DOHH2 (cell line): Measurements from ENCODE around the gene RIMKLB.

Experiments used
- H3F3A ChIP-seq: fragments of 200-600 bp; sonication (generic), shearing (Covaris generic); 2 replicates; pipeline ENCODE4 v1.6.0; 2016; ENCODE audit warnings: antibody characterized with exemption, mild to moderate bottlenecking; ENCODE audit not compliant: control insufficient read depth, insufficient read depth
- H3K27ac ChIP-seq: fragments of 200-600 bp; sonication (generic); 2 replicates; pipeline ENCODE4 v1.5.1; 2014; ENCODE audit warnings: low read depth, mild to moderate bottlenecking, low read length, moderate library complexity
- H3K27me3 ChIP-seq: fragments of 200-600 bp; sonication (generic); 2 replicates; pipeline ENCODE4 v1.6.1; 2014; ENCODE audit warnings: mild to moderate bottlenecking, low read length, mixed read lengths; ENCODE audit not compliant: control insufficient read depth
- H3K36me3 ChIP-seq: fragments of 200-600 bp; sonication (generic); 2 replicates; pipeline ENCODE4 v1.6.1; 2014; ENCODE audit warnings: mild to moderate bottlenecking, low read length, moderate library complexity, mixed read lengths; ENCODE audit not compliant: control insufficient read depth
- H3K4me1 ChIP-seq: fragments of 200-600 bp; sonication (generic); 2 replicates; pipeline ENCODE4 v1.6.1; 2014; ENCODE audit warnings: mild to moderate bottlenecking, low read length, mixed read lengths; ENCODE audit not compliant: control insufficient read depth
- H3K4me2 ChIP-seq: fragments of 200-600 bp; sonication (generic); 2 replicates; pipeline ENCODE4 v1.6.0; 2014; ENCODE audit warnings: mild to moderate bottlenecking, low read length, moderate library complexity
- H3K4me3 ChIP-seq: fragments of 200-600 bp; sonication (generic); 2 replicates; pipeline ENCODE4 v1.5.1; 2014; ENCODE audit warnings: mild to moderate bottlenecking, low read length, mixed read lengths
- H3K79me2 ChIP-seq: fragments of 200-600 bp; sonication (generic); 2 replicates; pipeline ENCODE4 v1.6.1; 2014; ENCODE audit warnings: mild to moderate bottlenecking, low read length, mixed read lengths; ENCODE audit not compliant: control insufficient read depth
- H3K9me2 ChIP-seq: fragments of 200-600 bp; sonication (generic); replicated peaks from 2 replicates; pipeline ENCODE4 v1.6.1; 2014; ENCODE audit warnings: mild to moderate bottlenecking, low read length, mixed read lengths; ENCODE audit not compliant: control insufficient read depth
- H3K9me3 ChIP-seq: fragments of 200-600 bp; sonication (generic); 2 replicates; pipeline ENCODE4 v1.6.1; 2014; ENCODE audit warnings: antibody characterized with exemption, low read length, mixed read lengths; ENCODE audit not compliant: control insufficient read depth, insufficient read depth
- H4K20me1 ChIP-seq: fragments of 200-600 bp; sonication (generic); 2 replicates; pipeline ENCODE4 v1.6.0; 2014; ENCODE audit warnings: low read depth, mild to moderate bottlenecking, antibody characterized with exemption, low read length, moderate library complexity; ENCODE audit not compliant: control insufficient read depth, insufficient read depth
- EZH2phosphoT487 ChIP-seq: fragments of 200-600 bp; sonication (generic); IDR thresholded peaks from 2 replicates; pipeline ENCODE4 v1.6.1; 2017; ENCODE audit warnings: borderline replicate concordance, mild to moderate bottlenecking, antibody characterized with exemption, low read length, moderate library complexity, mixed read lengths
- TF ChIP-seq, protein P1 (sequence below): fragments of 200-600 bp; sonication (generic); IDR thresholded peaks from one replicate; pipeline ENCODE4 v1.5.1; 2014; ENCODE audit warnings: antibody characterized with exemption, mild to moderate bottlenecking, low read depth, low read length; ENCODE audit not compliant: poor library complexity, severe bottlenecking

RIMKLB gene

DNA sequence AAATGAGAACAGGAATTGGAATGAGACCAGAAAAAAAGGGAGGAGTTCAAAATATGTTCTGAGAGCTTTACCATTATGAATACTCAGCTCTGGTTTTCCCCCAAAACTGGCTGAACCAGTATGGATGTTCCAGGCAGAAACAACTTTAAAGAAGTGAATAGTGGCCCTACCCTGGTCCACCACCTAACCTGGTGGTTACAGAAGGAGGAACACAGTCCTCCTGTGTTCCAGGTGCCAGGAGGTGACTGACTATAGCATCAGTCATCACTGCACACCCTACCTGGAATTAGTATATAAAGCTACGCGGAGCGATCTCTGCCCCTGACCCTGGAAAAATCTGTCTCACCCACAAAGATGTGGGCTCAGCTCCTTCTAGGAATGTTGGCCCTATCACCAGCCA lies 124.5 kb downstream of the RIMKLB start, which contains the start of gene A2ML1:
Gene A2ML1 (plus strand): TSS at position 324 of the 400 bp plus-strand sequence. CDS start 31 bp downstream, at position 355.
- no peak within 1 kb of the TSS for H3K4me3 ChIP-seq
- H3K36me3 ChIP-seq = no peaks in the 10 kb centered on the region
- no peak within 1 kb of the TSS for H3K4me2 ChIP-seq
- TF ChIP-seq, protein P1, sequence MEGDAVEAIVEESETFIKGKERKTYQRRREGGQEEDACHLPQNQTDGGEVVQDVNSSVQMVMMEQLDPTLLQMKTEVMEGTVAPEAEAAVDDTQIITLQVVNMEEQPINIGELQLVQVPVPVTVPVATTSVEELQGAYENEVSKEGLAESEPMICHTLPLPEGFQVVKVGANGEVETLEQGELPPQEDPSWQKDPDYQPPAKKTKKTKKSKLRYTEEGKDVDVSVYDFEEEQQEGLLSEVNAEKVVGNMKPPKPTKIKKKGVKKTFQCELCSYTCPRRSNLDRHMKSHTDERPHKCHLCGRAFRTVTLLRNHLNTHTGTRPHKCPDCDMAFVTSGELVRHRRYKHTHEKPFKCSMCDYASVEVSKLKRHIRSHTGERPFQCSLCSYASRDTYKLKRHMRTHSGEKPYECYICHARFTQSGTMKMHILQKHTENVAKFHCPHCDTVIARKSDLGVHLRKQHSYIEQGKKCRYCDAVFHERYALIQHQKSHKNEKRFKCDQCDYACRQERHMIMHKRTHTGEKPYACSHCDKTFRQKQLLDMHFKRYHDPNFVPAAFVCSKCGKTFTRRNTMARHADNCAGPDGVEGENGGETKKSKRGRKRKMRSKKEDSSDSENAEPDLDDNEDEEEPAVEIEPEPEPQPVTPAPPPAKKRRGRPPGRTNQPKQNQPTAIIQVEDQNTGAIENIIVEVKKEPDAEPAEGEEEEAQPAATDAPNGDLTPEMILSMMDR = no peak
- no peak for TF ChIP-seq EZH2phosphoT487
- no peaks in the 10 kb centered on the region; the same call in 1 of the 2 replicates for H3K9me3 ChIP-seq
- H4K20me1 ChIP-seq = no peaks in the 10 kb centered on the region
- no peaks in the 10 kb centered on the region for H3K27me3 ChIP-seq
- no peaks in the 10 kb centered on the region for H3K9me2 ChIP-seq
- no peaks in the 10 kb centered on the region for H3F3A ChIP-seq
- H3K27ac ChIP-seq = no peak within 1 kb of the TSS
- H3K79me2 ChIP-seq = no peaks in the 10 kb centered on the region
- no peaks in the 10 kb centered on the region for H3K4me1 ChIP-seq

DNA sequence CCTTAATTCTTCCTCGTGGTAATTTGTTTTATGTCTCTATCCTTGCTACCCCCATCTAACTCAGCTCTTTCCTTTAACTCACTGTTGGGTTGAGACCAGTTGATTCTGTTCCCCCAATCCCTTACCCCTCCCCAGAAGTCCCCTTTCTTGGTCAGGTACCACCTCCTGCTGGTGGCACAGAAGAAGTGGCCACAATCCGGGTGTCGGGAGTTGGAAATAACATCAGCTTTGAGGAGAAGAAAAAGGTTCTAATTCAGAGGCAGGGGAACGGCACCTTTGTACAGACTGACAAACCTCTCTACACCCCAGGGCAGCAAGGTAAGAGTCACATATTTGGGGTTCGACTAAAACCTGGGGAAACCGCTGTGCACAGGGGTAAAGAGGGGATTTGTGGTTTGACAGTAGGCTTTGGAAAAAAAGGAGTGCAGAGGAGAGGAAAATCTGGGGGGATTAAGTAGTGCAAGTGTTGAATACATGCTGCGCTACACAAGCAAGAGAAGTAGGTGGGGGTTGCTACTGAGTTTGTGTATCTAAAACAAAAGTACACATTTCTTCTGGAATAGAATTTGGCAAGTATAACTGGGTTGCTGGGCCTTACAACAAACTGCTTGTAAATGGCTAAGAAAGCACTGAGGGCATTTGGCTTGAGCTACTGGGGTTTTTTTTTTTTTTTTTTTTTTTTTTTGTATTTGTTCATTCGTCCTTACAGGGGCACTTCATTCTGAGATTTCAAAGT lies 125.9 kb downstream of the RIMKLB start:
- no peak overlapping the region for H3K4me2 ChIP-seq
- H3K9me2 ChIP-seq = no peaks in the 10 kb centered on the region
- H3K9me3 ChIP-seq = no peaks in the 10 kb centered on the region; the same call in 1 of the 2 replicates
- no peaks in the 10 kb centered on the region for H3K36me3 ChIP-seq
- H3K27me3 ChIP-seq = no peaks in the 10 kb centered on the region
- H3F3A ChIP-seq = no peaks in the 10 kb centered on the region
- no peaks in the 10 kb centered on the region for H3K79me2 ChIP-seq
- no peaks in the 10 kb centered on the region for H3K4me1 ChIP-seq
- TF ChIP-seq EZH2phosphoT487 = no peak
- TF ChIP-seq, protein P1 = peak; percentile 59
- no peaks in the 10 kb centered on the region for H4K20me1 ChIP-seq
- H3K27ac ChIP-seq = no peak overlapping the region
- H3K4me3 ChIP-seq = no peak overlapping the region

DNA sequence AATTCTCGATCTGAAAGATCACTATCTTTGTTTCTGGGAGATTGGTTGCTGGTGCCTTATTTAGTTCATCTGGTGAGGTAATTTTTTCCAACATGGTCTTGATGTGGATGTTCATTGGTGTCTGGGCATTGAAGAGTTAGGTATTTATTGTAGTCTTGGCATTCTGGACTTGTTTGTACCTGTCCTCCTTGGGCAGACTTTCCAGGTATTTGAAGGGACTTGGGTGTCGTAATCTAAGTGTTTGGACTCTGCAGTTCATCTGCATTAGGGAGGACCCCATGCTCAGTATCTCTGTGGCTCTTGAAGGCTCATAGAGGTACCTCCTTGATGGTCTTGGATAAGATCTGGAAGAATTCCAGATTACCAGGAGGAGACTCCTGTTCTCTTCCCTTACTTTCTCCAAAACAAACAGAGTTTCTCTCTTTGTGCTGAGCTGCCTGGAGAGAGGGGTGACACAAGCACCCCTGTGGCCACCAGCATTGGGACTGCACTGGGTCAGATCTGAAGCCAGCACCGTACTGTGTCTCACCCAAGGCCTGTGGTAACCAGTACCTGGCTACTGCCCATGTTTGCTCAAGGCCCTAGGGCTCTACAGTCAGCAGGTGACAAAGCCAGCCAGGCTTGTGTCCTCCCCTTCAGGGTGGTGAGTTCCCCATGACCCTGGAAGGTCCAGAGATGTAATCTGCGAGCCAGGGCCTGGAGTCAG lies 129.9 kb downstream of the RIMKLB start:
- Histone ChIP-seq H3K4me2 (no peak overlapping the region), H3F3A (0 out of 2 replicates have a peak, but pooled peaks cover 4% of the 10 kb centered on the region), H3K4me3 (no peak overlapping the region), H3K79me2 (no peaks in the 10 kb centered on the region), H3K9me3 (no peaks in the 10 kb centered on the region; the same call in 1 of the 2 replicates), H3K4me1 (peaks cover 17% of the 10 kb centered on the region), H3K27me3 (no peaks in the 10 kb centered on the region), H3K9me2 (no peaks in the 10 kb centered on the region), H3K27ac (no peak overlapping the region), H3K36me3 (no peaks in the 10 kb centered on the region), H4K20me1 (no peaks in the 10 kb centered on the region)
- no peak for TF ChIP-seq EZH2phosphoT487
- TF ChIP-seq, protein P1 = no peak
